Measurements from ENCODE around the gene OGT.
"Not testable (repeated sequence)": the region's sequence is repeated elsewhere in the genome, so short reads cannot be mapped to it uniquely, and the experiment has no call there.

GRCh38 chrX:71593210-71593609 lies 60.3 kb downstream of the OGT start:
- not testable (repeated sequence) for TF ChIP-seq POLR2A, POLR2AphosphoS5, TAF1, SPI1 (IDR thresholded peaks at IDR 0.05; ENCODE audit: low read depth, low read length)

Data from GM12891 (cell line).